Measurements from ENCODE around the gene KCNT1.

DNA sequence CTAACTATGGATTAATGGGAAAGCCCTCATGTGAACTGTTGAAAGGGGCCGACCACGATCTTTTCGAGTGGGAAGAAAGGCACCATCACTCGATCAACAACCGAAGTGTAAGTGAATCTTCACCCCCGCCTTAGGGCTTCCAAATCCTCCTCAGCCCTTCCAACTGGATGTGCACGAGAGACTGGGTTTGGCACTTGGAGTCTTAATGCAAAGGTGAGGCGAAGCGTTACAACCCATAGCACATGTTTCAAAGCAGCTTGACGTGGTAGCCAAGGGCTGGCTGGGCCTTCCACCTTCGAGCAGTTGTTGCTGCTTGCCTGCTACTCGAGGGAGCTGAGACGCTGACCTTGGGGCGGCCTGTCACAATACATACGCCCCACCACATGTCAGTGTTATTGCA lies 44.6 kb upstream of the KCNT1 start:
- no peak for TF ChIP-seq POLR2A (IDR thresholded peaks at IDR 0.05)
- TF ChIP-seq, protein P1, sequence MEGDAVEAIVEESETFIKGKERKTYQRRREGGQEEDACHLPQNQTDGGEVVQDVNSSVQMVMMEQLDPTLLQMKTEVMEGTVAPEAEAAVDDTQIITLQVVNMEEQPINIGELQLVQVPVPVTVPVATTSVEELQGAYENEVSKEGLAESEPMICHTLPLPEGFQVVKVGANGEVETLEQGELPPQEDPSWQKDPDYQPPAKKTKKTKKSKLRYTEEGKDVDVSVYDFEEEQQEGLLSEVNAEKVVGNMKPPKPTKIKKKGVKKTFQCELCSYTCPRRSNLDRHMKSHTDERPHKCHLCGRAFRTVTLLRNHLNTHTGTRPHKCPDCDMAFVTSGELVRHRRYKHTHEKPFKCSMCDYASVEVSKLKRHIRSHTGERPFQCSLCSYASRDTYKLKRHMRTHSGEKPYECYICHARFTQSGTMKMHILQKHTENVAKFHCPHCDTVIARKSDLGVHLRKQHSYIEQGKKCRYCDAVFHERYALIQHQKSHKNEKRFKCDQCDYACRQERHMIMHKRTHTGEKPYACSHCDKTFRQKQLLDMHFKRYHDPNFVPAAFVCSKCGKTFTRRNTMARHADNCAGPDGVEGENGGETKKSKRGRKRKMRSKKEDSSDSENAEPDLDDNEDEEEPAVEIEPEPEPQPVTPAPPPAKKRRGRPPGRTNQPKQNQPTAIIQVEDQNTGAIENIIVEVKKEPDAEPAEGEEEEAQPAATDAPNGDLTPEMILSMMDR (IDR thresholded peaks at IDR 0.05) = no peak
